H1 (cell line): ENCODE results near the gene DPYD. TPM values are rescaled to one million over a fixed set of nuclear protein-coding genes. Genes with fewer than 3 reads are reported as not detected.

Experiments
- CHD2 ChIP-seq: IDR thresholded peaks from 2 replicates; pipeline ENCODE4 v1.6.1; 2012; ENCODE audit warnings: low read length, improper control_type of control experiment
- CREB1 ChIP-seq: IDR thresholded peaks from 2 replicates; pipeline ENCODE4 v1.6.1; 2012; ENCODE audit warnings: inconsistent platforms
- KDM4A ChIP-seq: IDR thresholded peaks from one replicate; pipeline ENCODE4 v1.7.1; 2012; ENCODE audit warnings: low read depth, mild to moderate bottlenecking, moderate library complexity, low read length, inconsistent platforms; ENCODE audit not compliant: severe bottlenecking
- POLR2AphosphoS5 ChIP-seq: IDR thresholded peaks from 2 replicates; pipeline ENCODE4 v1.6.1; 2011; ENCODE audit warnings: low read depth, low read length
- SP1 ChIP-seq: IDR thresholded peaks from 2 replicates; pipeline ENCODE4 v1.6.1; 2011; ENCODE audit warnings: low read depth, low read length
- polyA plus RNA-seq, 7 experiments: library from polyadenylated mRNA; depleted of rRNA in 3 of 7; stranded (reverse) in 5 of 7; unstranded in 2 of 7; fragments of >200 nt in 5 of 7; fragments of 200-250 nt in 2 of 7; gene quantifications; 1 replicate in 5 of 7; 2 replicates in 1 of 7; 4 replicates in 1 of 7; pipeline versions ENCODE4 v1.2.1 to v1.2.3, GENCODE V29; 2011 to 2013; ENCODE audit warnings: missing spikeins in 2 of 7, mixed read lengths in 2 of 7
- total RNA-seq: library from RNA; stranded (reverse); fragmentation: NEBNext Ultra II Directional; extraction: Animal tissue kit (Norgen Biotek cat#: 25700); gene quantifications from 2 replicates; pipeline ENCODE4 v1.2.1, GENCODE V29; 2021
- TF ChIP-seq, protein P1 (sequence below): fragments of 300-600 bp; sonication (generic); IDR thresholded peaks from 2 replicates; pipeline ENCODE4 v1.7.1; 2012; ENCODE audit warnings: low read length, moderate library complexity, mild to moderate bottlenecking, inconsistent platforms; ENCODE audit not compliant: insufficient replicate concordance

DPYD gene
- total and polyA plus RNA-seq, 2 of the 8 experiments (the other 6 are each of a cell fraction or from before 2014, with no cell fraction given): 0.29 to 0.73 TPM

DNA sequence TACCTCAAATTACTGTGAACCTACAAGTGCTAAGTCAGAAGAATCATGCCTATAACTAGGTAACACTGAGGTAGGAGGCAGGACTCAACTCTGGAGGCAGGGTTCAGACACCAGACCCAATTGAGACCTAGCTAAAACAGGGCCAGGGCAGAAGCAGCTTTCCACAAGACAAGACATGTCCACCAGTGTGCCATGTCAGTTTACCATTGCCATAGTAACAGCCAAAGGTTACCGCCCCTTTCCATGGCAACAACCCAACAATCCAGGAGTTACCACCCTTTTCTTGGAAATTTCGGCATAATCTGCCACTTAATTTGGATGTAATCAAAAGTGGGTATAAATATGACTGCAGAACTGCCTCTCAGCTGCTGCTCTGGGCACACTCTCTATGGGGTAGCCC lies 432.3 kb downstream of the DPYD start (continued):
- TF ChIP-seq, protein P1, sequence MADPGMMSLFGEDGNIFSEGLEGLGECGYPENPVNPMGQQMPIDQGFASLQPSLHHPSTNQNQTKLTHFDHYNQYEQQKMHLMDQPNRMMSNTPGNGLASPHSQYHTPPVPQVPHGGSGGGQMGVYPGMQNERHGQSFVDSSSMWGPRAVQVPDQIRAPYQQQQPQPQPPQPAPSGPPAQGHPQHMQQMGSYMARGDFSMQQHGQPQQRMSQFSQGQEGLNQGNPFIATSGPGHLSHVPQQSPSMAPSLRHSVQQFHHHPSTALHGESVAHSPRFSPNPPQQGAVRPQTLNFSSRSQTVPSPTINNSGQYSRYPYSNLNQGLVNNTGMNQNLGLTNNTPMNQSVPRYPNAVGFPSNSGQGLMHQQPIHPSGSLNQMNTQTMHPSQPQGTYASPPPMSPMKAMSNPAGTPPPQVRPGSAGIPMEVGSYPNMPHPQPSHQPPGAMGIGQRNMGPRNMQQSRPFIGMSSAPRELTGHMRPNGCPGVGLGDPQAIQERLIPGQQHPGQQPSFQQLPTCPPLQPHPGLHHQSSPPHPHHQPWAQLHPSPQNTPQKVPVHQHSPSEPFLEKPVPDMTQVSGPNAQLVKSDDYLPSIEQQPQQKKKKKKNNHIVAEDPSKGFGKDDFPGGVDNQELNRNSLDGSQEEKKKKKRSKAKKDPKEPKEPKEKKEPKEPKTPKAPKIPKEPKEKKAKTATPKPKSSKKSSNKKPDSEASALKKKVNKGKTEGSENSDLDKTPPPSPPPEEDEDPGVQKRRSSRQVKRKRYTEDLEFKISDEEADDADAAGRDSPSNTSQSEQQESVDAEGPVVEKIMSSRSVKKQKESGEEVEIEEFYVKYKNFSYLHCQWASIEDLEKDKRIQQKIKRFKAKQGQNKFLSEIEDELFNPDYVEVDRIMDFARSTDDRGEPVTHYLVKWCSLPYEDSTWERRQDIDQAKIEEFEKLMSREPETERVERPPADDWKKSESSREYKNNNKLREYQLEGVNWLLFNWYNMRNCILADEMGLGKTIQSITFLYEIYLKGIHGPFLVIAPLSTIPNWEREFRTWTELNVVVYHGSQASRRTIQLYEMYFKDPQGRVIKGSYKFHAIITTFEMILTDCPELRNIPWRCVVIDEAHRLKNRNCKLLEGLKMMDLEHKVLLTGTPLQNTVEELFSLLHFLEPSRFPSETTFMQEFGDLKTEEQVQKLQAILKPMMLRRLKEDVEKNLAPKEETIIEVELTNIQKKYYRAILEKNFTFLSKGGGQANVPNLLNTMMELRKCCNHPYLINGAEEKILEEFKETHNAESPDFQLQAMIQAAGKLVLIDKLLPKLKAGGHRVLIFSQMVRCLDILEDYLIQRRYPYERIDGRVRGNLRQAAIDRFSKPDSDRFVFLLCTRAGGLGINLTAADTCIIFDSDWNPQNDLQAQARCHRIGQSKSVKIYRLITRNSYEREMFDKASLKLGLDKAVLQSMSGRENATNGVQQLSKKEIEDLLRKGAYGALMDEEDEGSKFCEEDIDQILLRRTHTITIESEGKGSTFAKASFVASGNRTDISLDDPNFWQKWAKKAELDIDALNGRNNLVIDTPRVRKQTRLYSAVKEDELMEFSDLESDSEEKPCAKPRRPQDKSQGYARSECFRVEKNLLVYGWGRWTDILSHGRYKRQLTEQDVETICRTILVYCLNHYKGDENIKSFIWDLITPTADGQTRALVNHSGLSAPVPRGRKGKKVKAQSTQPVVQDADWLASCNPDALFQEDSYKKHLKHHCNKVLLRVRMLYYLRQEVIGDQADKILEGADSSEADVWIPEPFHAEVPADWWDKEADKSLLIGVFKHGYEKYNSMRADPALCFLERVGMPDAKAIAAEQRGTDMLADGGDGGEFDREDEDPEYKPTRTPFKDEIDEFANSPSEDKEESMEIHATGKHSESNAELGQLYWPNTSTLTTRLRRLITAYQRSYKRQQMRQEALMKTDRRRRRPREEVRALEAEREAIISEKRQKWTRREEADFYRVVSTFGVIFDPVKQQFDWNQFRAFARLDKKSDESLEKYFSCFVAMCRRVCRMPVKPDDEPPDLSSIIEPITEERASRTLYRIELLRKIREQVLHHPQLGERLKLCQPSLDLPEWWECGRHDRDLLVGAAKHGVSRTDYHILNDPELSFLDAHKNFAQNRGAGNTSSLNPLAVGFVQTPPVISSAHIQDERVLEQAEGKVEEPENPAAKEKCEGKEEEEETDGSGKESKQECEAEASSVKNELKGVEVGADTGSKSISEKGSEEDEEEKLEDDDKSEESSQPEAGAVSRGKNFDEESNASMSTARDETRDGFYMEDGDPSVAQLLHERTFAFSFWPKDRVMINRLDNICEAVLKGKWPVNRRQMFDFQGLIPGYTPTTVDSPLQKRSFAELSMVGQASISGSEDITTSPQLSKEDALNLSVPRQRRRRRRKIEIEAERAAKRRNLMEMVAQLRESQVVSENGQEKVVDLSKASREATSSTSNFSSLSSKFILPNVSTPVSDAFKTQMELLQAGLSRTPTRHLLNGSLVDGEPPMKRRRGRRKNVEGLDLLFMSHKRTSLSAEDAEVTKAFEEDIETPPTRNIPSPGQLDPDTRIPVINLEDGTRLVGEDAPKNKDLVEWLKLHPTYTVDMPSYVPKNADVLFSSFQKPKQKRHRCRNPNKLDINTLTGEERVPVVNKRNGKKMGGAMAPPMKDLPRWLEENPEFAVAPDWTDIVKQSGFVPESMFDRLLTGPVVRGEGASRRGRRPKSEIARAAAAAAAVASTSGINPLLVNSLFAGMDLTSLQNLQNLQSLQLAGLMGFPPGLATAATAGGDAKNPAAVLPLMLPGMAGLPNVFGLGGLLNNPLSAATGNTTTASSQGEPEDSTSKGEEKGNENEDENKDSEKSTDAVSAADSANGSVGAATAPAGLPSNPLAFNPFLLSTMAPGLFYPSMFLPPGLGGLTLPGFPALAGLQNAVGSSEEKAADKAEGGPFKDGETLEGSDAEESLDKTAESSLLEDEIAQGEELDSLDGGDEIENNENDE: no peak
- TF ChIP-seq CHD2: no peak
- no peak for TF ChIP-seq KDM4A
- TF ChIP-seq POLR2AphosphoS5: no peak
- no peak for TF ChIP-seq SP1
- TF ChIP-seq CREB1: no peak
